NCI-H1105 treated with DMSO at 0.1 percent for 48 hours (cell line): ENCODE data around the gene RUNDC3A.
"Not testable (repeated sequence)": the region's sequence is repeated elsewhere in the genome, so short reads cannot be mapped to it uniquely, and the experiment has no call there.

ENCODE experiments used
- DNase-seq: peaks from one replicate; lab custom pipeline; 2025; lab: John Stamatoyannopoulos, UW

Gene RUNDC3A

GRCh38 chr17:44318077-44318892, 9.9 kb downstream of the RUNDC3A start:
- no peak for DNase-seq

GRCh38 chr17:44320066-44320465, 11.7 kb downstream of the RUNDC3A start:
- DNase-seq = no peak

GRCh38 chr17:44321246-44322120, 13.1 kb downstream of the RUNDC3A start:
- DNase-seq = no peak

GRCh38 chr17:44322236-44322895, 14.0 kb downstream of the RUNDC3A start:
- no peak for DNase-seq

GRCh38 chr17:44323359-44324091, 15.1 kb downstream of the RUNDC3A start:
- no peak for DNase-seq

GRCh38 chr17:44324092-44324570, 15.7 kb downstream of the RUNDC3A start:
- DNase-seq = no peak

- peak; percentile 85 for DNase-seq
Measured at GRCh38 chr17:44324571-44325275, 16.3 kb downstream of the RUNDC3A start, which contains the start of gene SLC25A39. Gene SLC25A39, minus strand, starts transcription at chr17:44324823. Its CDS starts 1,261 bp downstream, at chr17:44323562.

GRCh38 chr17:44326861-44327444, 18.6 kb downstream of the RUNDC3A start:
- peak; percentile 91 for DNase-seq

- no peak for DNase-seq
Measured at GRCh38 chr17:44327715-44328449, 19.5 kb downstream of the RUNDC3A start.

GRCh38 chr17:44329516-44329915, 21.1 kb downstream of the RUNDC3A start:
- not testable (repeated sequence) for DNase-seq

- DNase-seq = not testable (repeated sequence)
Measured at GRCh38 chr17:44330263-44330662, 21.9 kb downstream of the RUNDC3A start.

- DNase-seq = peak; percentile 68
Measured at GRCh38 chr17:44331249-44331760, 22.9 kb downstream of the RUNDC3A start.

GRCh38 chr17:44333371-44333770, 25.0 kb downstream of the RUNDC3A start:
- no peak for DNase-seq

GRCh38 chr17:44334315-44334714, 25.9 kb downstream of the RUNDC3A start:
- DNase-seq = no peak

- DNase-seq = no peak
Measured at GRCh38 chr17:44334727-44335126, 26.3 kb downstream of the RUNDC3A start.

- DNase-seq = no peak
Measured at GRCh38 chr17:44335564-44335963, 27.2 kb downstream of the RUNDC3A start.

GRCh38 chr17:44335968-44336367, 27.6 kb downstream of the RUNDC3A start:
- DNase-seq = no peak

GRCh38 chr17:44338702-44339101, 30.3 kb downstream of the RUNDC3A start:
- DNase-seq = no peak

- not testable (repeated sequence) for DNase-seq
Measured at GRCh38 chr17:44340553-44340952, 32.2 kb downstream of the RUNDC3A start.
